Liver (tissue), 9 donors: ENCODE measurements around the gene GCN1. TPM values are rescaled to one million over a fixed set of nuclear protein-coding genes. Genes with fewer than 3 reads are reported as not detected.

Experiments
- DNase-seq: peaks from one replicate; pipeline ENCODE4 v3.0.0-alpha.2; 2017; ENCODE audit warnings: low spot score
- H3K27ac ChIP-seq, 2 donors: one replicate each; pipeline ENCODE4 v1.7.0; 2013; ENCODE audit warnings: inconsistent platforms in 2 of 2, low read length in 2 of 2, control low read depth in 1 of 2, low read depth in 1 of 2, mild to moderate bottlenecking in 1 of 2
- H3K27me3 ChIP-seq, 4 donors: one replicate each; pipeline versions ENCODE4 v1.6.1 to v1.7.0; 2013; ENCODE audit warnings: low read length in 3 of 4, inconsistent platforms in 1 of 4, mild to moderate bottlenecking in 1 of 4, moderate library complexity in 1 of 4; ENCODE audit not compliant: control insufficient read depth in 4 of 4, insufficient read depth in 4 of 4
- H3K36me3 ChIP-seq, 4 donors: one replicate each; pipeline versions ENCODE4 v1.6.1 to v1.7.0; 2013; ENCODE audit warnings: low read length in 3 of 4, mild to moderate bottlenecking in 3 of 4, low read depth in 1 of 4, moderate library complexity in 1 of 4; ENCODE audit not compliant: control insufficient read depth in 4 of 4, insufficient read depth in 3 of 4
- H3K4me1 ChIP-seq, 4 donors: one replicate each; pipeline versions ENCODE4 v1.6.1 to v1.7.0; 2013; ENCODE audit warnings: low read length in 3 of 4, mild to moderate bottlenecking in 3 of 4, moderate library complexity in 1 of 4; ENCODE audit not compliant: control insufficient read depth in 4 of 4, insufficient read depth in 4 of 4
- H3K4me3 ChIP-seq, 3 donors: one replicate each; pipeline versions ENCODE4 v1.6.1 to v1.7.0; 2013; ENCODE audit warnings: low read length in 3 of 3, control low read depth in 1 of 3, low read depth in 1 of 3, mild to moderate bottlenecking in 1 of 3
- H3K9ac ChIP-seq, 2 donors: one replicate each; pipeline ENCODE4 v1.7.0; 2013; ENCODE audit warnings: low read length in 2 of 2, mild to moderate bottlenecking in 2 of 2, moderate library complexity in 2 of 2, control low read depth in 1 of 2, low read depth in 1 of 2
- H3K9me3 ChIP-seq, 4 donors: one replicate each; pipeline versions ENCODE4 v1.6.1 to v1.7.0; 2013; ENCODE audit warnings: low read length in 3 of 4; ENCODE audit not compliant: control insufficient read depth in 4 of 4
- EGR1 ChIP-seq, 2 donors: IDR thresholded peaks; 2 replicates each; pipeline ENCODE4 v1.6.1; 2016 to 2018; ENCODE audit warnings: antibody characterized with exemption in 2 of 2, low read depth in 2 of 2
- FOXA1 ChIP-seq: IDR thresholded peaks from 2 replicates; pipeline ENCODE4 v1.6.1; 2016; ENCODE audit warnings: antibody characterized with exemption
- FOXA2 ChIP-seq: IDR thresholded peaks from 2 replicates; pipeline ENCODE4 v1.6.1; 2016; ENCODE audit warnings: antibody characterized with exemption
- GABPA ChIP-seq, 2 donors: IDR thresholded peaks in 1 of 2; conservative IDR thresholded peaks in 1 of 2; 2 replicates each; pipeline ENCODE4 v1.6.1; 2016; ENCODE audit warnings: antibody characterized with exemption in 2 of 2, mild to moderate bottlenecking in 1 of 2, moderate library complexity in 1 of 2
- HNF4G ChIP-seq: IDR thresholded peaks from 2 replicates; pipeline ENCODE4 v1.6.1; 2016; ENCODE audit warnings: antibody characterized with exemption
- JUND ChIP-seq, 2 donors: IDR thresholded peaks; 2 replicates each; pipeline ENCODE4 v1.6.1; 2016; ENCODE audit warnings: antibody characterized with exemption in 2 of 2
- NR2F2 ChIP-seq: IDR thresholded peaks from 2 replicates; pipeline ENCODE4 v1.6.1; 2016; ENCODE audit warnings: antibody characterized with exemption
- RAD21 ChIP-seq, 2 donors: IDR thresholded peaks; 2 replicates each; pipeline ENCODE4 v1.6.1; 2016; ENCODE audit warnings: antibody characterized with exemption in 2 of 2, mild to moderate bottlenecking in 2 of 2
- RXRA ChIP-seq, 2 donors: IDR thresholded peaks; 2 replicates each; pipeline ENCODE4 v1.6.1; 2017 to 2018; ENCODE audit warnings: antibody characterized with exemption in 2 of 2, mild to moderate bottlenecking in 1 of 2
- SP1 ChIP-seq: IDR thresholded peaks from 2 replicates; pipeline ENCODE4 v1.6.1; 2018; ENCODE audit warnings: antibody characterized with exemption, mild to moderate bottlenecking
- TAF1 ChIP-seq: conservative IDR thresholded peaks from 2 replicates; pipeline ENCODE4 v1.6.1; 2016; ENCODE audit warnings: antibody characterized with exemption, mild to moderate bottlenecking
- YY1 ChIP-seq: IDR thresholded peaks from 2 replicates; pipeline ENCODE4 v1.6.1; 2016; ENCODE audit warnings: antibody characterized with exemption, mild to moderate bottlenecking
- WGBS: extraction: QIAGEN DNeasy Blood & Tissue Kit; methylation state at CpG from one replicate; pipeline ENCODE4 v1.1.7; 2013; 5-methylcytosine and 5-hydroxymethylcytosine counted together
- polyA plus RNA-seq, 2 donors: library from polyadenylated mRNA; stranded (reverse) in 1 of 2; unstranded in 1 of 2; fragments of 200-250 nt in 1 of 2; fragments of >200 nt in 1 of 2; fragmentation: Nextera tagmentation in 1 of 2; extraction: Ambion mirVana in 1 of 2; gene quantifications; one replicate each; pipeline versions ENCODE4 v1.2.1 to v1.2.3, GENCODE V29; 2013 to 2015
- total RNA-seq, 2 donors: library from RNA; depleted of rRNA; stranded (reverse); fragments of >200 nt; gene quantifications; one replicate each; pipeline ENCODE4 v1.2.3, GENCODE V29; 2014
- TF ChIP-seq, protein P1 (sequence below): IDR thresholded peaks from 2 replicates; pipeline ENCODE4 v1.6.1; 2016; ENCODE audit warnings: antibody characterized with exemption, mild to moderate bottlenecking
- TF ChIP-seq, protein P2 (sequence below): IDR thresholded peaks from 2 replicates; pipeline ENCODE4 v1.6.1; 2016; ENCODE audit warnings: antibody characterized with exemption
- TF ChIP-seq, protein P3 (sequence below): IDR thresholded peaks from 2 replicates; pipeline ENCODE4 v1.6.1; 2016; ENCODE audit warnings: antibody characterized with exemption
- TF ChIP-seq, protein P4 (sequence below): fragments of 150-350 bp; IDR thresholded peaks from 2 replicates; pipeline ENCODE4 v1.5.1; 2017; ENCODE audit warnings: improper control_type of control experiment, low read depth, low read length; ENCODE audit not compliant: missing input control
- donor health status: healthy.
- donor health status: healthy.
- donor health status: healthy.
- donor health status: healthy.
- donor health status: healthy.

GCN1 gene
- total and polyA plus RNA-seq, 4 donors, result 7.3 to 78.6 (median 25.8) TPM

DNA sequence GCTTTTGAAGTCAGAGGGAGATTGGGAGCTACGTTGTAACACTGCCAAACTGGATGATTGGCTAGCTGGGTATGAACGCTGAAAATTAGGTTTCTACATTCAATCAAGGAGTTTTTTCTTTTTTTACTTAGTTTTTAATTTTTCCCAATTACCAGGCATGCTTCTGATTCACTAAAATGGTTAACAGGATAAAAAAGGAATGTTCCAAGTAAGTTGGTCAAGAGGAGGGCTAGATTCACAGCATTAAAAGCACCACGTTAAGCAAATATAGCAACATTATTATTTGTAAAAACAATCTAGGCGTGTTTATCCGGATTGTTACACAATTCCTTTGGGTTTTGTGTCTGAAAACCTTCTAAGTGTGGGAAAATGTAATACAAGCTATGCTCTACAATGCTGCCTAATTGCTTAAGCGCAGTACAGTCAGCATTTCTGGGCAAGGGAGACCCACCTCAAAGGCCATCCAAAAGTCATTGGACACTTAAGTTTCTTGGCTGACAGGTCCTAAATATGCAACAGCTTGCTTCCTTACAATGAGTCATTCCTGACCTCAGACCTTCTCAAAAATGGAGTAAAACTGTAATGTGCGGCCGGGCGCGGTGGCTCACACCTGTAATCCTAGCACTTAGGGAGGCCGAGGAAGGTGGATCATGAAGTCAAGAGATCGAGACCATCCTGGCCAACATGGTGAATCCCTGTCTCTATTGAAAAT, 5.2 kb upstream of the GCN1 start (continued):
- TF ChIP-seq, protein P1, sequence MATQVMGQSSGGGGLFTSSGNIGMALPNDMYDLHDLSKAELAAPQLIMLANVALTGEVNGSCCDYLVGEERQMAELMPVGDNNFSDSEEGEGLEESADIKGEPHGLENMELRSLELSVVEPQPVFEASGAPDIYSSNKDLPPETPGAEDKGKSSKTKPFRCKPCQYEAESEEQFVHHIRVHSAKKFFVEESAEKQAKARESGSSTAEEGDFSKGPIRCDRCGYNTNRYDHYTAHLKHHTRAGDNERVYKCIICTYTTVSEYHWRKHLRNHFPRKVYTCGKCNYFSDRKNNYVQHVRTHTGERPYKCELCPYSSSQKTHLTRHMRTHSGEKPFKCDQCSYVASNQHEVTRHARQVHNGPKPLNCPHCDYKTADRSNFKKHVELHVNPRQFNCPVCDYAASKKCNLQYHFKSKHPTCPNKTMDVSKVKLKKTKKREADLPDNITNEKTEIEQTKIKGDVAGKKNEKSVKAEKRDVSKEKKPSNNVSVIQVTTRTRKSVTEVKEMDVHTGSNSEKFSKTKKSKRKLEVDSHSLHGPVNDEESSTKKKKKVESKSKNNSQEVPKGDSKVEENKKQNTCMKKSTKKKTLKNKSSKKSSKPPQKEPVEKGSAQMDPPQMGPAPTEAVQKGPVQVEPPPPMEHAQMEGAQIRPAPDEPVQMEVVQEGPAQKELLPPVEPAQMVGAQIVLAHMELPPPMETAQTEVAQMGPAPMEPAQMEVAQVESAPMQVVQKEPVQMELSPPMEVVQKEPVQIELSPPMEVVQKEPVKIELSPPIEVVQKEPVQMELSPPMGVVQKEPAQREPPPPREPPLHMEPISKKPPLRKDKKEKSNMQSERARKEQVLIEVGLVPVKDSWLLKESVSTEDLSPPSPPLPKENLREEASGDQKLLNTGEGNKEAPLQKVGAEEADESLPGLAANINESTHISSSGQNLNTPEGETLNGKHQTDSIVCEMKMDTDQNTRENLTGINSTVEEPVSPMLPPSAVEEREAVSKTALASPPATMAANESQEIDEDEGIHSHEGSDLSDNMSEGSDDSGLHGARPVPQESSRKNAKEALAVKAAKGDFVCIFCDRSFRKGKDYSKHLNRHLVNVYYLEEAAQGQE, result no peak
- no peak for TF ChIP-seq FOXA2

DNA sequence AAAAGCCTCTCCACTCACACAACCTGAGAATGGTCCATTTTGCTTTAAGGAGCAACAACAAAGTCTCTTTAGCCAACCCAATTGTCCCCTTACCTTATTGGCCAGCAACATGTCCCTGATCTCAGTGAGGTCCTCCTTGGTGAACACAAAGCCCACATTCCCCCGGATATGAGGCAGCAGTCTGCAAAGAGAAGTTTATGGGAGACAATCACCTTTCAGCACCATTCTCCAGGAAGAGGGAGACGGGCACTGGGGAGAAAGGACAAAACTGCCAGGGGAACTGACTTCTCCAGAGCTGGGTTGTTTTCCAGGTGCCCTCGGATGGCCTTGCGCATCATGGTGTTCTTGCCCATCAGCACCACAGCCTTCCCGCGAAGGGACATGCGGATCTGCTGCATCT, 4.5 kb upstream of the GCN1 start:
- no peak overlapping the region for H3K4me3 ChIP-seq
- peaks cover 5 to 38% (median 36%) of the 10 kb centered on the region in 4 donors for H3K4me1 ChIP-seq
- peak overlapping the region; percentile 76 to 82 for H3K27ac ChIP-seq
- peaks cover 5 to 34% (median 26%) of the 10 kb centered on the region in 4 donors for H3K36me3 ChIP-seq
- no peak overlapping the region for H3K9ac ChIP-seq
- TF ChIP-seq, protein P2, sequence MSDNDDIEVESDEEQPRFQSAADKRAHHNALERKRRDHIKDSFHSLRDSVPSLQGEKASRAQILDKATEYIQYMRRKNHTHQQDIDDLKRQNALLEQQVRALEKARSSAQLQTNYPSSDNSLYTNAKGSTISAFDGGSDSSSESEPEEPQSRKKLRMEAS, result no peak
- no peak for TF ChIP-seq NR2F2
- TF ChIP-seq HNF4G, result no peak
- no peak for TF ChIP-seq FOXA1
- no peak for TF ChIP-seq RXRA (IDR thresholded peaks at IDR 0.05)
- TF ChIP-seq, protein P3, sequence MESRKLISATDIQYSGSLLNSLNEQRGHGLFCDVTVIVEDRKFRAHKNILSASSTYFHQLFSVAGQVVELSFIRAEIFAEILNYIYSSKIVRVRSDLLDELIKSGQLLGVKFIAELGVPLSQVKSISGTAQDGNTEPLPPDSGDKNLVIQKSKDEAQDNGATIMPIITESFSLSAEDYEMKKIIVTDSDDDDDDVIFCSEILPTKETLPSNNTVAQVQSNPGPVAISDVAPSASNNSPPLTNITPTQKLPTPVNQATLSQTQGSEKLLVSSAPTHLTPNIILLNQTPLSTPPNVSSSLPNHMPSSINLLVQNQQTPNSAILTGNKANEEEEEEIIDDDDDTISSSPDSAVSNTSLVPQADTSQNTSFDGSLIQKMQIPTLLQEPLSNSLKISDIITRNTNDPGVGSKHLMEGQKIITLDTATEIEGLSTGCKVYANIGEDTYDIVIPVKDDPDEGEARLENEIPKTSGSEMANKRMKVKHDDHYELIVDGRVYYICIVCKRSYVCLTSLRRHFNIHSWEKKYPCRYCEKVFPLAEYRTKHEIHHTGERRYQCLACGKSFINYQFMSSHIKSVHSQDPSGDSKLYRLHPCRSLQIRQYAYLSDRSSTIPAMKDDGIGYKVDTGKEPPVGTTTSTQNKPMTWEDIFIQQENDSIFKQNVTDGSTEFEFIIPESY, result no peak
- TF ChIP-seq JUND (IDR thresholded peaks at IDR 0.05), result no peak
- no peak for TF ChIP-seq YY1
- TF ChIP-seq, protein P1, result no peak
- no peak for TF ChIP-seq GABPA (IDR thresholded peaks at IDR 0.05 in 1 of 2, conservative IDR thresholded peaks at IDR 0.05 in 1 of 2)
- TF ChIP-seq TAF1, result no peak
- TF ChIP-seq SP1, result no peak
- TF ChIP-seq RAD21 (IDR thresholded peaks at IDR 0.05), result no peak
- no peak for TF ChIP-seq EGR1 (IDR thresholded peaks at IDR 0.05; ENCODE audit: low read depth in 2 of 2)
- TF ChIP-seq, protein P4, sequence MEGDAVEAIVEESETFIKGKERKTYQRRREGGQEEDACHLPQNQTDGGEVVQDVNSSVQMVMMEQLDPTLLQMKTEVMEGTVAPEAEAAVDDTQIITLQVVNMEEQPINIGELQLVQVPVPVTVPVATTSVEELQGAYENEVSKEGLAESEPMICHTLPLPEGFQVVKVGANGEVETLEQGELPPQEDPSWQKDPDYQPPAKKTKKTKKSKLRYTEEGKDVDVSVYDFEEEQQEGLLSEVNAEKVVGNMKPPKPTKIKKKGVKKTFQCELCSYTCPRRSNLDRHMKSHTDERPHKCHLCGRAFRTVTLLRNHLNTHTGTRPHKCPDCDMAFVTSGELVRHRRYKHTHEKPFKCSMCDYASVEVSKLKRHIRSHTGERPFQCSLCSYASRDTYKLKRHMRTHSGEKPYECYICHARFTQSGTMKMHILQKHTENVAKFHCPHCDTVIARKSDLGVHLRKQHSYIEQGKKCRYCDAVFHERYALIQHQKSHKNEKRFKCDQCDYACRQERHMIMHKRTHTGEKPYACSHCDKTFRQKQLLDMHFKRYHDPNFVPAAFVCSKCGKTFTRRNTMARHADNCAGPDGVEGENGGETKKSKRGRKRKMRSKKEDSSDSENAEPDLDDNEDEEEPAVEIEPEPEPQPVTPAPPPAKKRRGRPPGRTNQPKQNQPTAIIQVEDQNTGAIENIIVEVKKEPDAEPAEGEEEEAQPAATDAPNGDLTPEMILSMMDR, result no peak
- no peak for TF ChIP-seq FOXA2
- no peaks in the 10 kb centered on the region for H3K27me3 ChIP-seq
- H3K9me3 ChIP-seq, result no peaks in the 10 kb centered on the region
- DNase-seq, result no peak
- WGBS, result 71% methylated on average over 7 of the region's 7 CpGs
